ENCODE data around the gene SOX6.

Gene SOX6

DNA sequence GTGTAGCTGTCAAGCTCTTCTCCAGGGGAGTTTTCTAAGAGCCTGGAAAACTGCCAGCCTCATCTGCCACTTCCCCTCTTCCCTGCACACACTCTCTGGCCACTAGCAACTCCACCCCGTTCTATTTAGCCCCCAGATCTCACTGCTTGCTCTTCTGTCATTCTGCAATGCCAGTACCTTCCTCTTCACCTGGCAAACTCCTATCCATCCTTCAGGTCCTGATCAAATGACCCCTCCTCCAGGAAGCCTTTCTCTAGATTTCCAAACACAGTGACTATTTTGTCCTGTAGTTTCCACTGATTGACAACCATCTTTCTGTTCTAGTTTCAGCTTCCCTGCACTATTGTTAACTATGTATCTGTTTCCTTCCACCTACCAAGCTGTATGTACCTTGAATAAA, 437.7 kb downstream of the SOX6 start:
- no peak for DNase-seq

DNA sequence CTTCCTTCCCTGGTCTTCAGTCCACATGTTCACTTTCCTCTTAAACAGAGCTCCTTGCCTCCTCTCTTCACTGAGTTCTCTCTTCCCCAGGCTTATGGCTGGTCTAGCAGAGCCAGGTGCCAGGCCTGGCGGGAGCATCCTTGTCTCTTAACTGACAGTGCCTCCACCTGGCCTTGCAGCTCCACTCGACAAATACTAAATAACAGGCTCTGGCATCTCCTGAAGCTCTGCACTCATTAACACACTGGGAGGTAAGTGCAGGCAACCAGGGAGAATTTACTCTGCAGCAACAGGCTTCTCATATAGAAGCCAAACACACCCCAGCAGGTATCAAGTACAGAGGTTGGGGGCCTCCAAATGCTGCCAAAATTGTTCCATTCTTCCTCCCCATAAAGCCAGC, 438.1 kb downstream of the SOX6 start:
- DNase-seq = no peak

Data from CD4-positive, alpha-beta T cell treated with Interferon alpha-2 for 1 hour (primary cell).